Measurements from ENCODE around the gene MTOR.

DNA sequence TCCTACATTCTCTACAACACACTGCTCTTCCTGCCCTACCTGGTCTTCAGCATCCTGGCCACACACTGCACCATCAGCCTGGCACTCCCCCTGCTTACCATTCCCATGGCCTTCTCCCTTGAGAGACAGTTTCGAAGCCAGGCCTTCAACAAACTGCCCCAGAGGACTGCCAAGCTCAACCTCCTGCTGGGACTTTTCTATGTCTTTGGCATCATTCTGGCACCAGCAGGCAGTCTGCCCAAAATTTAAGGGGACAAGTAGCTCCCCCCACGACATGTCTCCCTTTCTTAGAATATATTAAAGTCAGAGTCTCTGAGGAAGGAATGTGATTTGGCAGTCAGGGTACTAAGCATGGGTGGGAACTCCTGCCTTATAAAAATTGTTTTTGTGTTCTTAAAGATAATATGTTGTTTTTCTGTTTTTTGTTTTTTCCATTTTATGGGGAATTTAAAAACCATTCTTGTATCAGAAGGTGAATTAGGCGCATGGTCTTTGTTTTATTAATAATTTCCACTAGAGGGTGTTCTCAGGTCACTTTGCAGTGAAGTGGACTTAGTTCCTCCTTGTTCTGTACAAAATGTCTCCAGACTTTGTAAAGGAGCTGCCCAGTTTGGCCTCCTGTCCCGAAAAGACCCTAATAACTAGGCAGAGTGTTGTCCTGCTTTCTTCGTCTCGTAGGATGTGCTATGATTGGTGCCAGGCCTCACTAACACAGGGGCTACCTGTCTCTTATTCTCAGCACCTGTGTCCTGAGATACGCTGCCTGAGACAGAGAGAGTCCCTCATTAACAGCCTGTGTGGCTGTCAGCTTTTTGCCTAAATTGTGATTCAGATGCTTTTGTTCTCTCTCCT, 23.8 kb upstream of the MTOR start:
- TF ChIP-seq, protein P1, sequence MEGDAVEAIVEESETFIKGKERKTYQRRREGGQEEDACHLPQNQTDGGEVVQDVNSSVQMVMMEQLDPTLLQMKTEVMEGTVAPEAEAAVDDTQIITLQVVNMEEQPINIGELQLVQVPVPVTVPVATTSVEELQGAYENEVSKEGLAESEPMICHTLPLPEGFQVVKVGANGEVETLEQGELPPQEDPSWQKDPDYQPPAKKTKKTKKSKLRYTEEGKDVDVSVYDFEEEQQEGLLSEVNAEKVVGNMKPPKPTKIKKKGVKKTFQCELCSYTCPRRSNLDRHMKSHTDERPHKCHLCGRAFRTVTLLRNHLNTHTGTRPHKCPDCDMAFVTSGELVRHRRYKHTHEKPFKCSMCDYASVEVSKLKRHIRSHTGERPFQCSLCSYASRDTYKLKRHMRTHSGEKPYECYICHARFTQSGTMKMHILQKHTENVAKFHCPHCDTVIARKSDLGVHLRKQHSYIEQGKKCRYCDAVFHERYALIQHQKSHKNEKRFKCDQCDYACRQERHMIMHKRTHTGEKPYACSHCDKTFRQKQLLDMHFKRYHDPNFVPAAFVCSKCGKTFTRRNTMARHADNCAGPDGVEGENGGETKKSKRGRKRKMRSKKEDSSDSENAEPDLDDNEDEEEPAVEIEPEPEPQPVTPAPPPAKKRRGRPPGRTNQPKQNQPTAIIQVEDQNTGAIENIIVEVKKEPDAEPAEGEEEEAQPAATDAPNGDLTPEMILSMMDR (IDR thresholded peaks at IDR 0.05) = no peak
- no peak for TF ChIP-seq POLR2A (IDR thresholded peaks at IDR 0.05)
- TF ChIP-seq EP300 (IDR thresholded peaks at IDR 0.05) = no peak

Data from ovary (tissue), 3 donors.